ENCODE measurements around the gene TEN1. TPM values are rescaled to one million over a fixed set of nuclear protein-coding genes. Genes with fewer than 3 reads are reported as not detected.

TEN1 gene
- total RNA-seq, 1 donor from 2014 or later: 4.9 TPM

GRCh38 chr17:75975757-75976174, 3.3 kb upstream of the TEN1 start:
- FAIRE-seq: no peak
- DNase-seq (ENCODE audit: low spot score in 2 of 2): no peak

GRCh38 chr17:75976175-75976848, 2.7 kb upstream of the TEN1 start:
- no peak for DNase-seq (ENCODE audit: low spot score in 2 of 2)
- FAIRE-seq: no peak

GRCh38 chr17:75979705-75980187, 706 bp downstream of the TEN1 start:
- no peak for DNase-seq (ENCODE audit: low spot score in 2 of 2)

GRCh38 chr17:75980188-75981018, 1.4 kb downstream of the TEN1 start:
- DNase-seq (ENCODE audit: low spot score in 2 of 2): no peak
- no peak for FAIRE-seq

More at GRCh38 chr17:75979705-75980187, 706 bp downstream of the TEN1 start:
- no peak for FAIRE-seq

- FAIRE-seq (no peak), DNase-seq (ENCODE audit: low spot score in 2 of 2) (no peak)
Observed at GRCh38 chr17:75981019-75981615, 2.1 kb downstream of the TEN1 start.

- DNase-seq (ENCODE audit: low spot score in 2 of 2) (no peak), FAIRE-seq (no peak)
Observed at GRCh38 chr17:75983501-75984181, 4.6 kb downstream of the TEN1 start.

GRCh38 chr17:75985986-75986385, 6.9 kb downstream of the TEN1 start:
- FAIRE-seq (no peak), DNase-seq (ENCODE audit: low spot score in 2 of 2) (no peak)

- FAIRE-seq: no peak
- DNase-seq (ENCODE audit: low spot score in 2 of 2): no peak
Observed at GRCh38 chr17:75987041-75987440, 8.0 kb downstream of the TEN1 start.

- FAIRE-seq: no peak
- no peak for DNase-seq (ENCODE audit: low spot score in 2 of 2)
Observed at GRCh38 chr17:75991396-75991795, 12.4 kb downstream of the TEN1 start.

- FAIRE-seq: no peak
- no peak for DNase-seq (ENCODE audit: low spot score in 2 of 2)
Observed at GRCh38 chr17:75994802-75995370, 15.8 kb downstream of the TEN1 start.

- FAIRE-seq: no peak
- no peak for DNase-seq (ENCODE audit: low spot score in 2 of 2)
Observed at GRCh38 chr17:75995385-75995925, 16.4 kb downstream of the TEN1 start.

- no peak for DNase-seq (ENCODE audit: low spot score in 2 of 2)
- FAIRE-seq: no peak
Observed at GRCh38 chr17:75996665-75997590, 17.9 kb downstream of the TEN1 start.

GRCh38 chr17:75998327-75998795, 19.3 kb downstream of the TEN1 start:
- DNase-seq (ENCODE audit: low spot score in 2 of 2) (no peak), FAIRE-seq (no peak)

GRCh38 chr17:76000016-76000754, 21.1 kb downstream of the TEN1 start:
- FAIRE-seq: no peak

GRCh38 chr17:76000755-76001521, 21.9 kb downstream of the TEN1 start, which contains the start of gene CDK3:
CDK3 (plus strand) TSS chr17:76000855; CDS start chr17:76001426, 571 bp downstream.
- peak in 1 of 2 donors; percentile 16 for DNase-seq (ENCODE audit: low spot score in 2 of 2)
- no peak for FAIRE-seq

More at GRCh38 chr17:76000016-76000754, 21.1 kb downstream of the TEN1 start:
- DNase-seq (ENCODE audit: low spot score in 2 of 2): peak in 1 of 2 donors; percentile 75

GRCh38 chr17:76002100-76002499, 23.1 kb downstream of the TEN1 start:
- FAIRE-seq (no peak), DNase-seq (ENCODE audit: low spot score in 2 of 2) (no peak)

- no peak for FAIRE-seq
- DNase-seq (ENCODE audit: low spot score in 2 of 2): no peak
Observed at GRCh38 chr17:76003915-76004314, 24.9 kb downstream of the TEN1 start.

All from frontal cortex (tissue), 4 donors.